HEK293T (cell line): ENCODE results near the gene TMEM87B.

Experiments
- CTCF ChIA-PET: fragments of 350-600 bp; formaldehyde crosslinking; extraction: SDS; loops from one replicate; lab custom pipeline; 2021; ENCODE audit warnings: antibody characterized with exemption, inconsistent platforms; lab: Yijun Ruan, JAX
- POLR2A ChIA-PET: fragments of 350-600 bp; formaldehyde crosslinking; extraction: SDS; loops from one replicate; lab custom pipeline; 2020; ENCODE audit warnings: antibody characterized with exemption, inconsistent platforms; lab: Yijun Ruan, JAX
- DNase-seq: peaks from one replicate; pipeline ENCODE4 v3.0.0; 2012; ENCODE audit warnings: mixed read lengths; ENCODE audit errors: extremely low spot score
- ARNT ChIP-seq: fragments of 450-650 bp; IDR thresholded peaks from 2 replicates; pipeline ENCODE4 v1.6.1; 2017; ENCODE audit warnings: mild to moderate bottlenecking
- BHLHE40 ChIP-seq: fragments of 450-650 bp; IDR thresholded peaks from 2 replicates; pipeline ENCODE4 v1.6.1; 2016; ENCODE audit warnings: mild to moderate bottlenecking, moderate library complexity, borderline replicate concordance
- CTBP1 ChIP-seq: fragments of 450-650 bp; IDR thresholded peaks from 2 replicates; pipeline ENCODE4 v1.6.1; 2016; ENCODE audit warnings: borderline replicate concordance
- ELF4 ChIP-seq: fragments of 450-650 bp; IDR thresholded peaks from 2 replicates; pipeline ENCODE4 v1.6.1; 2017; ENCODE audit warnings: antibody characterized with exemption
- FOXA1 ChIP-seq: fragments of 450-650 bp; IDR thresholded peaks from 2 replicates; pipeline ENCODE4 v1.6.1; 2016; ENCODE audit warnings: mild to moderate bottlenecking
- FOXK2 ChIP-seq: fragments of 450-650 bp; IDR thresholded peaks from 2 replicates; pipeline ENCODE4 v1.6.1; 2016; ENCODE audit warnings: mild to moderate bottlenecking
- FOXM1 ChIP-seq: fragments of 450-650 bp; IDR thresholded peaks from 2 replicates; pipeline ENCODE4 v1.6.1; 2017; ENCODE audit warnings: mild to moderate bottlenecking, borderline replicate concordance
- HDGF ChIP-seq: fragments of 450-650 bp; IDR thresholded peaks from 2 replicates; pipeline ENCODE4 v1.6.1; 2017; ENCODE audit warnings: antibody characterized with exemption, borderline replicate concordance
- L3MBTL2 ChIP-seq: fragments of 450-650 bp; conservative IDR thresholded peaks from 2 replicates; pipeline ENCODE4 v1.6.1; 2016; ENCODE audit warnings: mild to moderate bottlenecking
- LEF1 ChIP-seq: fragments of 450-650 bp; IDR thresholded peaks from 2 replicates; pipeline ENCODE4 v1.6.1; 2017; ENCODE audit warnings: mild to moderate bottlenecking, borderline replicate concordance
- NFRKB ChIP-seq: fragments of 450-650 bp; IDR thresholded peaks from 2 replicates; pipeline ENCODE4 v1.6.1; 2016; ENCODE audit warnings: mild to moderate bottlenecking, moderate library complexity
- PKNOX1 ChIP-seq: fragments of 450-650 bp; IDR thresholded peaks from 2 replicates; pipeline ENCODE4 v1.6.1; 2016
- SP1 ChIP-seq: fragments of 450-650 bp; IDR thresholded peaks from 2 replicates; pipeline ENCODE4 v1.6.1; 2017
- SUZ12 ChIP-seq: fragments of 450-650 bp; IDR thresholded peaks from 2 replicates; pipeline ENCODE4 v1.6.1; 2016; ENCODE audit warnings: mild to moderate bottlenecking
- TARDBP ChIP-seq: fragments of 450-650 bp; IDR thresholded peaks from 2 replicates; pipeline ENCODE4 v1.6.1; 2016
- ZNF384 ChIP-seq: fragments of 450-650 bp; IDR thresholded peaks from 2 replicates; pipeline ENCODE4 v1.6.1; 2016

The TMEM87B gene

GRCh38 chr2:112142525-112143078, 87.5 kb downstream of the TMEM87B start:
- TF ChIP-seq ELF4: no peak
- POLR2A ChIA-PET: no interaction called here
- DNase-seq: no peak
- CTCF ChIA-PET: no interaction called here

GRCh38 chr2:112143150-112143549, 88.1 kb downstream of the TMEM87B start:
- ChIA-PET POLR2A (no interaction called here), CTCF (no interaction called here)

GRCh38 chr2:112144966-112145365, 89.9 kb downstream of the TMEM87B start:
- POLR2A ChIA-PET: no interaction called here
- DNase-seq: no peak
- CTCF ChIA-PET: no interaction called here
- TF ChIP-seq SUZ12: no peak
- no peak for TF ChIP-seq LEF1
- TF ChIP-seq ARNT: no peak
- no peak for TF ChIP-seq NFRKB
- no peak for TF ChIP-seq CTBP1
- TF ChIP-seq L3MBTL2: no peak

More at GRCh38 chr2:112143150-112143549, 88.1 kb downstream of the TMEM87B start:
- no peak for TF ChIP-seq TARDBP
- DNase-seq: no peak

GRCh38 chr2:112147382-112148168, 92.5 kb downstream of the TMEM87B start:
- POLR2A ChIA-PET: interaction anchor here (1.9 kb wide), 1 partner anchor 10 kb away, joined by 4 read pairs; the partner anchor contains the start of gene FBLN7
- CTCF ChIA-PET: interaction anchor here (0.7 kb wide), 1 partner anchor 26 kb away, joined by 3 read pairs; no protein-coding TSS in a partner anchor
- TF ChIP-seq L3MBTL2 (no peak), ELF4 (no peak), HDGF (no peak), SP1 (no peak), FOXK2 (no peak), FOXM1 (no peak), BHLHE40 (no peak)
- DNase-seq: no peak

GRCh38 chr2:112148477-112148876, 93.4 kb downstream of the TMEM87B start:
- ChIA-PET CTCF (interaction anchor here (0.5 to 0.7 kb wide), 2 partner anchors 27 to 44 kb away, joined by 3 read pairs; no protein-coding TSS in a partner anchor), POLR2A (interaction anchor here (1.9 kb wide), 1 partner anchor 11 kb away, joined by 4 read pairs; the partner anchor contains the start of gene FBLN7)
- no peak for TF ChIP-seq SUZ12
- no peak for TF ChIP-seq LEF1
- TF ChIP-seq FOXM1: no peak
- no peak for TF ChIP-seq L3MBTL2
- no peak for TF ChIP-seq FOXK2
- TF ChIP-seq PKNOX1: no peak
- TF ChIP-seq CTBP1: no peak
- TF ChIP-seq SP1: no peak
- TF ChIP-seq ARNT: no peak
- TF ChIP-seq NFRKB: no peak
- TF ChIP-seq ZNF384: no peak
- TF ChIP-seq BHLHE40: no peak
- no peak for TF ChIP-seq FOXA1
- TF ChIP-seq ELF4: no peak
- no peak for TF ChIP-seq TARDBP
- TF ChIP-seq HDGF: no peak
- DNase-seq: no peak

- ChIA-PET CTCF (no interaction called here), POLR2A (no interaction called here)
- no peak for DNase-seq
- TF ChIP-seq FOXK2 (no peak), ELF4 (no peak), SUZ12 (no peak), SP1 (no peak), CTBP1 (no peak), LEF1 (no peak)
These were observed 94.1 kb downstream of the TMEM87B start for GRCh38 chr2:112149194-112149593.

- TF ChIP-seq FOXA1 (no peak), ZNF384 (no peak), CTBP1 (no peak), ELF4 (no peak), HDGF (no peak), NFRKB (no peak), LEF1 (no peak), ARNT (no peak), PKNOX1 (no peak), FOXM1 (no peak), SUZ12 (no peak), L3MBTL2 (no peak), SP1 (no peak), BHLHE40 (no peak), FOXK2 (no peak), TARDBP (no peak)
- ChIA-PET CTCF (no interaction called here), POLR2A (interaction anchor here (1.6 kb wide), 1 partner anchor 12 kb away, joined by 3 read pairs; no protein-coding TSS in a partner anchor)
- no peak for DNase-seq
These were observed 94.9 kb downstream of the TMEM87B start for GRCh38 chr2:112149866-112150435.
